H9 (cell line): ENCODE measurements around the gene DCAF15. TPM values are rescaled to one million over a fixed set of nuclear protein-coding genes. Genes with fewer than 3 reads are reported as not detected.
A peak's percentile ranks its signal among the peaks of the same experiment; 100 is the strongest.

Experiments
- DNase-seq: peaks from one replicate; pipeline ENCODE4 v3.0.0-alpha.2; 2017
- H2AFZ ChIP-seq: one replicate; pipeline ENCODE4 v1.6.1; 2013; ENCODE audit warnings: mild to moderate bottlenecking, low read length, control low read depth, moderate library complexity
- H2AK5ac ChIP-seq: 2 replicates; pipeline ENCODE4 v1.6.1; 2013; ENCODE audit warnings: low read length, control low read depth, mixed read lengths; ENCODE audit not compliant: insufficient read length
- H2BK120ac ChIP-seq: one replicate; pipeline ENCODE4 v1.6.1; 2013; ENCODE audit warnings: low read depth, mild to moderate bottlenecking, low read length, control low read depth, inconsistent platforms; ENCODE audit not compliant: poor library complexity, severe bottlenecking
- H2BK12ac ChIP-seq: 2 replicates; pipeline ENCODE4 v1.6.1; 2013; ENCODE audit warnings: low read length, control low read depth, mixed read lengths, low read depth; ENCODE audit not compliant: insufficient read length
- H2BK15ac ChIP-seq: 2 replicates; pipeline ENCODE4 v1.6.1; 2013; ENCODE audit warnings: low read depth, low read length, control low read depth
- H2BK20ac ChIP-seq: one replicate; pipeline ENCODE4 v1.6.1; 2013; ENCODE audit warnings: low read depth, mild to moderate bottlenecking, low read length, control low read depth, inconsistent platforms; ENCODE audit not compliant: poor library complexity, severe bottlenecking
- H2BK5ac ChIP-seq: 2 replicates; pipeline ENCODE4 v1.6.1; 2013; ENCODE audit warnings: low read length, control low read depth, mixed read lengths; ENCODE audit not compliant: insufficient read length
- H3K14ac ChIP-seq: 2 replicates; pipeline ENCODE4 v1.6.1; 2013; ENCODE audit warnings: low read length, control low read depth; ENCODE audit not compliant: insufficient read depth
- H3K18ac ChIP-seq: 2 replicates; pipeline ENCODE4 v1.6.1; 2013; ENCODE audit warnings: low read depth, mild to moderate bottlenecking, mixed read lengths, low read length, control low read depth; ENCODE audit not compliant: insufficient read length
- H3K23ac ChIP-seq: 2 replicates; pipeline ENCODE4 v1.6.1; 2013; ENCODE audit warnings: low read length, control low read depth, mixed read lengths, low read depth; ENCODE audit not compliant: insufficient read length
- H3K23me2 ChIP-seq: 2 replicates; pipeline ENCODE4 v1.6.1; 2013; ENCODE audit warnings: low read depth, mild to moderate bottlenecking, mixed read lengths, low read length, control low read depth; ENCODE audit not compliant: insufficient read length, poor library complexity, severe bottlenecking
- H3K27ac ChIP-seq: 2 replicates; pipeline ENCODE4 v1.5.1; 2013; ENCODE audit warnings: low read length, control low read depth, mixed read lengths, low read depth; ENCODE audit not compliant: insufficient read length
- H3K27me3 ChIP-seq: 2 replicates; pipeline ENCODE4 v1.6.1; 2013; ENCODE audit warnings: low read length, control low read depth, inconsistent platforms; ENCODE audit not compliant: insufficient read depth
- H3K4ac ChIP-seq: 2 replicates; pipeline ENCODE4 v1.6.1; 2013; ENCODE audit warnings: low read depth, mild to moderate bottlenecking, control low read depth, inconsistent platforms, low read length, moderate library complexity
- H3K4me1 ChIP-seq: 2 replicates; pipeline ENCODE4 v1.6.1; 2013; ENCODE audit warnings: low read length, control low read depth, inconsistent platforms; ENCODE audit not compliant: insufficient read depth
- H3K4me2 ChIP-seq: 2 replicates; pipeline ENCODE4 v1.6.1; 2013; ENCODE audit warnings: low read length, control low read depth, mixed read lengths; ENCODE audit not compliant: insufficient read length, insufficient read depth
- H3K56ac ChIP-seq: 2 replicates; pipeline ENCODE4 v1.6.1; 2013; ENCODE audit warnings: low read depth, mild to moderate bottlenecking, mixed read lengths, low read length, control low read depth; ENCODE audit not compliant: insufficient read length
- H3K79me1 ChIP-seq: 2 replicates; pipeline ENCODE4 v1.6.1; 2013; ENCODE audit warnings: low read depth, mild to moderate bottlenecking, moderate library complexity, low read length, control low read depth, inconsistent platforms; ENCODE audit not compliant: insufficient read depth, poor library complexity, severe bottlenecking
- H3K79me2 ChIP-seq: 2 replicates; pipeline ENCODE4 v1.6.1; 2013; ENCODE audit warnings: low read length, control low read depth, inconsistent platforms; ENCODE audit not compliant: insufficient read depth
- H3K9ac ChIP-seq: 2 replicates; pipeline ENCODE4 v1.6.1; 2013; ENCODE audit warnings: low read length, control low read depth, mixed read lengths; ENCODE audit not compliant: insufficient read length; ENCODE audit errors: extremely low read depth
- H3K9me3 ChIP-seq: one replicate; pipeline ENCODE4 v1.6.1; 2013; ENCODE audit warnings: low read depth, low read length, inconsistent platforms; ENCODE audit not compliant: control insufficient read depth
- H3T11ph ChIP-seq: one replicate; pipeline ENCODE4 v1.6.1; 2013; ENCODE audit warnings: mild to moderate bottlenecking, low read length, control low read depth, inconsistent platforms
- H4K20me1 ChIP-seq: one replicate; pipeline ENCODE4 v1.6.1; 2013; ENCODE audit not compliant: control insufficient read depth, insufficient read length, insufficient read depth
- H4K5ac ChIP-seq: 2 replicates; pipeline ENCODE4 v1.6.1; 2013; ENCODE audit warnings: low read depth, mild to moderate bottlenecking, mixed read lengths, low read length, control low read depth; ENCODE audit not compliant: insufficient read length
- H4K8ac ChIP-seq: replicated peaks from 2 replicates; pipeline ENCODE4 v1.6.1; 2013; ENCODE audit warnings: low read length, control low read depth, mixed read lengths, low read depth; ENCODE audit not compliant: insufficient read length
- H4K91ac ChIP-seq: 2 replicates; pipeline ENCODE4 v1.6.1; 2013; ENCODE audit warnings: low read depth, mild to moderate bottlenecking, moderate library complexity, mixed read lengths, low read length, control low read depth; ENCODE audit not compliant: insufficient read length
- H3K27ac Mint-ChIP-seq, 3 experiments: 2 replicates in 2 of 3; 3 replicates in 1 of 3; pipeline ENCODE4 v1.8.0; 2020 to 2021; ENCODE audit warnings: mixed read lengths in 3 of 3, mild to moderate bottlenecking in 1 of 3, moderate library complexity in 1 of 3
- H3K27me3 Mint-ChIP-seq: 2 replicates; pipeline ENCODE4 v1.8.0; 2021; ENCODE audit warnings: low read depth, mild to moderate bottlenecking, moderate library complexity, mixed read lengths
- H3K36me3 Mint-ChIP-seq, 3 experiments: 2 replicates in 2 of 3; 3 replicates in 1 of 3; pipeline ENCODE4 v1.8.0; 2020 to 2021; ENCODE audit warnings: low read depth in 3 of 3, mixed read lengths in 3 of 3; ENCODE audit not compliant: insufficient read depth in 1 of 3
- H3K4me1 Mint-ChIP-seq, 2 experiments: 2 replicates each; pipeline ENCODE4 v1.8.0; 2020; ENCODE audit warnings: mixed read lengths in 2 of 2
- H3K4me3 Mint-ChIP-seq, 2 experiments: 2 replicates in 1 of 2; 3 replicates in 1 of 2; pipeline ENCODE4 v1.8.0; 2020 to 2021; ENCODE audit warnings: mild to moderate bottlenecking in 2 of 2, mixed read lengths in 2 of 2, moderate library complexity in 1 of 2
- H3K9me3 Mint-ChIP-seq, 2 experiments: 2 replicates in 1 of 2; 3 replicates in 1 of 2; pipeline ENCODE4 v1.8.0; 2020; ENCODE audit warnings: mild to moderate bottlenecking in 2 of 2, mixed read lengths in 2 of 2, moderate library complexity in 1 of 2
- CTCF ChIP-seq: fragments of 200-600 bp; sonication (generic); conservative IDR thresholded peaks from 3 replicates; pipeline ENCODE4 v1.8.0; 2021; ENCODE audit warnings: antibody characterized with exemption, mild to moderate bottlenecking
- WGBS: extraction: QIAGEN DNeasy Blood & Tissue Kit; methylation state at CpG from one replicate; pipeline ENCODE4 v1.1.7; 2013; ENCODE audit warnings: missing lambda C conversion rate, low lambda C conversion rate, mixed read lengths; ENCODE audit not compliant: insufficient read length; ENCODE audit errors: extremely low coverage; 5-methylcytosine and 5-hydroxymethylcytosine counted together
- total RNA-seq: library from RNA; stranded (reverse); gene quantifications from 2 replicates; pipeline ENCODE4 v1.2.1, GENCODE V29; 2021

DCAF15 gene
- total RNA-seq, 1 experiment from 2014 or later, result 82.5 TPM

- TF ChIP-seq CTCF, result no peak
- Histone ChIP-seq H3K23ac (no peak overlapping the region), H4K8ac (no peak overlapping the region), H3K27me3 (no peaks in the 10 kb centered on the region), H3T11ph (no peak overlapping the region), H3K27ac (no peak overlapping the region), H4K20me1 (no peaks in the 10 kb centered on the region), H2AFZ (no peak overlapping the region), H3K9ac (no peak overlapping the region), H3K23me2 (no peaks in the 10 kb centered on the region), H4K5ac (no peak overlapping the region), H3K4me2 (peak overlapping the region; percentile 20), H3K4me1 (no peaks in the 10 kb centered on the region), H2BK15ac (no peak overlapping the region), H3K56ac (no peak overlapping the region), H2BK12ac (no peak overlapping the region), H3K4ac (no peak overlapping the region), H2AK5ac (no peak overlapping the region), H2BK5ac (no peak overlapping the region), H3K14ac (peak overlapping the region; percentile 88; the same call in 1 of the 2 replicates), H4K91ac (no peak overlapping the region), H3K79me1 (no peaks in the 10 kb centered on the region), H3K79me2 (no peaks in the 10 kb centered on the region), H2BK120ac (no peak overlapping the region), H2BK20ac (no peak overlapping the region), H3K18ac (peak overlapping the region; percentile 68), H3K9me3 (no peaks in the 10 kb centered on the region)
- Mint-ChIP-seq H3K36me3 (peaks cover 0 to 19% (median 6%) of the 10 kb centered on the region in 3 experiments; a peak in 5 of 7 replicates), H3K4me3 (peak overlapping the region; percentile 54 to 72), H3K27ac (no peak overlapping the region), H3K9me3 (no peaks in the 10 kb centered on the region), H3K27me3 (no peaks in the 10 kb centered on the region), H3K4me1 (peaks cover 15 to 23% of the 10 kb centered on the region in 2 experiments)
- no CpG with 5 or more reads among the region's 12 CpGs for WGBS
- no peak for DNase-seq
Observed at GRCh38 chr19:13979244-13979615, 26.9 kb downstream of the DCAF15 start.
